CD4-positive, alpha-beta T cell treated with Interleukin-4 for 1 hour (primary cell): ENCODE measurements around the gene B3GLCT.
"Not testable (repeated sequence)": the region's sequence is repeated elsewhere in the genome, so short reads cannot be mapped to it uniquely, and the experiment has no call there.

Source experiments
- DNase-seq, 2 donors: peaks; one replicate each; pipeline ENCODE4 v3.0.0-alpha.2; 2020 to 2022

B3GLCT gene

GRCh38 chr13:31286930-31287329 is 87.2 kb downstream of the B3GLCT start:
- DNase-seq: no peak

GRCh38 chr13:31301119-31301518 is 101.3 kb downstream of the B3GLCT start:
- no peak for DNase-seq

DNA sequence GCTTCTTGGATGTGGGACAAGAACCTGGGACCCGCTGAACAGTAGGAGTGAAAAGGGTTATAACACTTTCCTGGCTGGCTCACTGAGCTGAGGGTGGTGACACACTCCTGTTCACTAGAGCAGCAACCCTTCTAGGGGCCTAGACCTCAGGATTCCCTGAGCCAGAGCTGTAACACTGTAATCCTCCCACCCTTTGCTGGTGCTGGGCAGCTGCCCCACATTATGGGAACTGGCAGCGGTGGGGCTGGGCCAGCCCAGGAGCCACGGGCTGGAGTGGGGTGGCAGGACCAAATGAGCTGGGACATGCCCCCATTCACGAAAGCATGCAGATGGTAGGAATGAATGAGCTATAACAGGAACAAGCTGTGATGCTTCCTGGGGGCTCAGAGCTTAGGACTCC is 110.6 kb downstream of the B3GLCT start:
- DNase-seq: no peak

DNA sequence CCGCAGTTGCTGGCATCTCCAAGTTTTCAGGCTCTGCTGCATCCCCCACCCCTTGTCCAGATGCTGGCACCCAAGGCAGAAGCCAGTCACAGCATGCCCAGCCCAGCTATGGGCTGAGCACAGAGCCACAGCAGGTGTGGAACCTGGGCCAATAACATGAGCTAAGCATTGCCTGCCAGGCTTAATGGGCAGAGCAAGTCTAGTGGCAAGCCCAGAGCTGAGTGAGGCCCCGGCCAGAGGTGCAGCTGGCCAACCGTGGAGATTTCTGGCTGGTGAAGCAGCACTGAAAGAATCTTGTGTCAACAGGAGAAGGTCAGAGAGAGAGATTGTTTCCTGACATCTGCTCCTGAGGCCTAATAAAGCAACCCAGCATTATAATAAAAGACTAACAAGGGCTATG is 111.0 kb downstream of the B3GLCT start:
- no peak for DNase-seq

DNA sequence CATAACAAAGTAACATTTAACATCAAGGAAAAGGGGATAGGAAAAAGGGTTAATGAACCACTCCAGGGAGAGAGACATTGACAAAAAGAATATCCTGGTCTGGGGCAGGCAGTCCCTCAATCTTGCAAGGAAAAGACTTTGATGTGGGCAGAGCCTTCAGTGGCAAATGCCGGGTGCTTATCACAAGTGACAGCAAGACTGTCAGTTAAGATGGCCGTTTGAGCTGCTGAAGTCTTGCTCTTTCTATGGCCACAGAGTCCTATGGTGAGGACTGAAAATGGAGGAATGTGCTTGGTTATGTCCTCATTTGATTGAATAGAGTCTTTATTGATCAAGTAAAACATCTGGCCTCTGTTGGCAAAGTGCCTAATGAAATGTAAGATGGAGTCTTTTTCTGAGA is 112.1 kb downstream of the B3GLCT start:
- DNase-seq: no peak

DNA sequence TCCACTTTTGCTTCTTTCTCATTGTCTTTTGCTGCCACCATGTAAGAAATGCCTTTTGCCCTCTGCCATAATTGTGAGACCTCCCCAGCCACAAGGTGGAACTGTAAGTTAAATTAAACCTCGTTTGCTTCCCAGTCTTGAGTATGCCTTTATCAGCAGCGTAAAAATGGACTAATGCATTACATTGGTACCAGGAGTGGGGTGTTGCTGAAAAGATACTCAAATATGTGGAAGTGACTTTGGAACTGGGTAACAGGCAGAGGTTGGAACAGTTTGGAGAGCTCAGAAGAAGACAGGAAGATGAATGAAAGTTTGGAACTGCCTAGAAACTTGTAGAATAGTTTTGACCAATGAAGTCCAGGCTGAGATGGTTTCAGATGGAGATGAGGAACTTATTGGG is 115.2 kb downstream of the B3GLCT start:
- DNase-seq: no peak

DNA sequence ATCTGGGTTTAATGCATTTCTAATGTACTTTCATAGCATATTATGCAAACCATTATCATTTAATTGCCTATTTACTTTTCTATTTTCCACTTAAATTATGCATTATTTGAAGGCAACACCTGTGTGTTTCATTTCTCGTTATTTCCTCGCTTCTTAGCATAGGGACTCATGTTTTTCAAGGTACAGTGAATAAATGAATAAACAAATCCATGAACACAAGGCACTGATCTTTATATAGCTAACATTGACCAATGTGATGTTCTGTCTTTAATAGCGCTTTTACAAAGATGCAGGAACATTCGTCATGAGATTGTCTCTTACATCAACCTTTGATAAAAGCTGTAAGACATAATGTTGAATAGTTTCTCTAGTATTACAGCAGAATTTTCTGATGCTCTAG is 121.2 kb downstream of the B3GLCT start:
- DNase-seq: no peak

GRCh38 chr13:31321457-31321856 is 121.7 kb downstream of the B3GLCT start:
- DNase-seq: no peak

- no peak for DNase-seq
Measured at GRCh38 chr13:31322026-31322425, 122.3 kb downstream of the B3GLCT start.

DNA sequence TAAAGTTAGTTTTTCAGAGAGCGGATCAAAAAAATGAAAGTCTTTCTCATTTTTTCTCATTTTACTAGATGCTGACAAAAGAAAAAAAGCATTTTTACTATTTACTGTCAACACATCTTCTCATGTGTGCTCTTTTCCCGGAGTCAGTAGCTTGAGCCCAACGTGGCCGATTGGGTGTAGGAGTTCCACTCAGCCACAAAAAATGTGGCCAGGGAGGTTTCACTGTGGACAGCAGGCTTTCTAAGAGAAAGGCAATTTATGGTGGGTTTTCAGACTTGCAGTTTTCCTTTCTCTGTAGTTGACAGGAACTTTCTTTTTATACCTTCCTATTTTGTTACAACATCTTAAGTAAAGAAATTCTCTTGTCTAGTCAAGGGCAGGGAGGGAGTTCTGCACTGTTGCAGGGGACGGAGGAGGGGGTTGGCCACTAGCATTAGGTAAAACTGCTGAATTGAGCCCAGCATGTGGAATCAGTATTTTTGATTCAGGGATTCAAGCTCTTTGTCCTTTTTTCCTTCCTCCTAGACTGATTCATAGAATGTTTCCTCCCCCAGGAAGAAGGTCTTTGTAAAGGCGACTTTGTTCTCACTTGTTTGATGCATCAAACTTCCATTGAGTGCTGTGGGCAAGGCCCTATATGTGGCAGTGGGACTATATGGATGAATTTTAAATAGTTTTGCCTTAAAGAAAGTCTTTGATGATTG is 123.1 kb downstream of the B3GLCT start:
- no peak for DNase-seq

DNA sequence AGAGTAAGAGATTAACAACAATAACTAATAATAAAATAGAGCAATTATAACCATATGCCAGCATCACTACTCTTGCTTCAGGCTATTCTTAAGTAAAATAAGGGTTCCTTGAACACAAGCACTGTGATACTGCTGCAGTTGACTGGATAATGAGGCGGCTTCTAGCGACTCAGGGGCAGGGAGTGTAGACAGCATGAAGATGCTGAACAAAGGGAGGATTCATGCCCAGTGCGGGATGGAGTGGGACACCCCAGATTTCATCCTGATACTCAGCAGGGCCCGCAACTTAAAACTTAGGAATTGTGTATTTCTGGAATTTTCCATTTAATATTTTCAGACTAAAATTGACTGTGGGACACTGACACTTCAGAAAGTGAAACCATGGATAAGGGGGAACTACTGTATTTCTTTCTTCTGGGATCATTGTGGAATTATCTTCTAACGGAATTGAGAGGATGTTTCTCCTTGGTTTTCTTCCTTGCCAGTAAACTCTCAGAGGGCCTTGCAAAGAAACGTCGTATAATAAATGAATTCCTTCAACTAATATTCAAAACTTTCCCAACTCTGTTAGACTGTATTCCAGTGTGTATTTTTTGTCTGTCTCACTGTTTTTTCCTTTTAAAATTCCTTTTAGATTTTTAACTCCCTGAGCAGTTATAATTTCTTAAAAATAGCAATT is 127.5 kb downstream of the B3GLCT start:
- no peak for DNase-seq

DNA sequence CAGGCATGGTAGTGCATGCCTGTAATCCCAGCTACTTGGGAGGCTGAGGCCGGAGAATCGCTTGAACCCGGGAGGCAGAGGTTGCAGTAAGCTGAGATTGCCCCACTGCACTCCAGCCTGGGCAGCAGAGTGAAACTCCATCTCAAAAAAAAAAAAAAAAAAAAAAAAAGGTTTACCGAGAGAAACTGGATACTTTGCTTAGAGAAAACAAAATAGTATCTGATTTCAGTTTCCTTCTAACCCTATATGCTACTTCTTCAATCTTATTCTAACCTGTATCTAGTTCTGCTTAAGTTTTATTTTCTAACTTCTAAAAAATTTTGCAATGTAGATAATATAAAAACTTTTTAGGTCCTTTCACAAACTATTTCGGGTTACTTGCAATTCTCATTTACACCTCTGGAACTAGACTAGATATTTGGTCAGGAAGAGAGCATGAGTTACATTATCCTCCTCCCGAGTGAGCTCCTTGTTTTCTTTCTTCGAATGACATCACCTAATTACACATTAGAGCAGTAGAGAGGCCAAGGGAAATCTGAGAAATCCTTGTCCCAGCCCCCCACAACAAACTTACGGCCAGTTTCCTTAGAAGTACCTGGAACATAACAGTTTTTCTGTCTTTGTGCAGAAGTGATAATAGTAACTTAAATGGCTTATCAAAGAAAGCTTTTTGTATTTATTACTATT is 128.9 kb downstream of the B3GLCT start:
- DNase-seq: no peak

DNA sequence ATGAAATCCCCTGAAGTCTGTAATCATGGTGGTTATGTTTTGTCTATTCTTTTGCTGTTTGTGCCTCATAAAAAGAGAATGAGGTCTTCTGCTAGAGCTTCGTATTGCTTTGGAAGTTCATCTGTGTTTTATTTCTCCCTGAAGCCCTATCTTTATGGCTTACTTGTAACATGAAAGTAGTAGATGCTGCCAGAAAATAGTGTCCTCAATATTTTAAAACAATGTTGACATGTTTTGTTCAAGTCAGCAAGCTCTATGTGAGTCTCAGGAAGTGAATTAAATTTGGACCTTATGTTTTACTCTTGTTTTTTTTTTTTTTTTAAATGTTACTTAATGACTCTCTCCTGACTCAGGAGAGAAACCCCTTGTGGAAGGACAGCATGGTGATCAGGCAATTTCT is 130.5 kb downstream of the B3GLCT start:
- DNase-seq: no peak

DNA sequence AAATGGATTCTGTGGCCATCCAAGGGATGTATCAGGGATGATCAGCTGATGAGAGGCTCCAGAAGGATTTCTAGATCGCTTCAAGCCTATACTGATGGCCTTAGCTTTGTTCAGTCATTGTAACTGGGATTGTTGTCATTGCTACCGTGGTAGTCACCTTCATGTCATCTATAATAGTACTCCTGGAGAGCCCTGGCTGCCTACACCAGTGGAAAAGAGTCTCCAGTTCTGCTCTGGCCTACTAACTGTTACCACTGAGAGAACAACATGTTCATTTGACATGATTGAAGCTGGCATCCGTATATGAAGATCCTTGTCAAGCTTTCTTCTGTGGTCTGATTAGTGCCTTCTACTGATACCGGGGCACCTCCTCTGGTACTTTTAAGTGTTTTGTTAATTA is 131.3 kb downstream of the B3GLCT start:
- DNase-seq: no peak

DNA sequence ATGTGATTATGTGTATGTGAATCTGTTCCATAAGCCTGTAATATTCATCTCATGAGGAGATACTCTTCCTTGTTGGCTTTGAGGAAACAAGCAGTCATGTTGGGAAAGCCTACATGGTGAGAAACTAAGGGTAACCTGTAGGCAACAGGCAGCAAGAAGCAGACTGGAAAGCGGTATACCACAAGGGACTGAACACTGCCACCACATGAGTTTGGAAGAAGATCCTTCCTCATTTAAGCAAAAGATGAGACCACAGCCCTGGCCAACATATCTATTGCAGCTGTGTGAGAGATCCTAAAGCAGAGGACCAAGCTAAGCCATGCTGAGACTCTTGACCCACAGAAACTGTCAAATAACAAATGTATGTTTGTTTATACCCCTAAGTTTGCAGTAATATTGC is 134.8 kb downstream of the B3GLCT start:
- DNase-seq: no peak

DNA sequence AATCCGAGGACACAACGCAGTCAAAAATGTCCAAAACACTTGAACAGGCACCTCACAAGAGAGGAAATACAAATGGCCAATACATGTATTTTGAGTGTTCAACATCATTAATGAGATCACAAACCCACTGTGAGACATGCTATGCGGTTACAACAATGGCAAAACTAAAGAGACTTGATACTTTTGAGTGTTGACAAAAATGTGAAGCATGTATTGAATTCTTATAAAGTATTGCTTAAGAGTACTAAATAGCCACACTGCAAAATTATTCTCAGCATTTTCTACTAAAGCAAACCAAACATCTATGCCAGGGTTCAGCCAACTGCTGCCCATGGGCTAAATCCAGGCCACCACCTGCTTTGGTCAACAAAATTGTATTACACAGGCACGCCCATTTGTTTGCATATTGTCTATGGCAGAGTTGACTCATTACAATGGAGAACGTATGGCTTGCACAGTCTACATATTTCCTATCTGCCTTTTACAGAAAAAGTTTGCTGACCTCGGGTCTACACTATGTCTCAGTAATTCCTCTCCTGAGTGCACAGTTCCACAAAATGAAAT is 135.3 kb downstream of the B3GLCT start:
- no peak for DNase-seq

- not testable (repeated sequence) for DNase-seq
Measured at GRCh38 chr13:31339616-31340015, 139.8 kb downstream of the B3GLCT start.

GRCh38 chr13:31340848-31341247 is 141.1 kb downstream of the B3GLCT start:
- DNase-seq: not testable (repeated sequence)

DNA sequence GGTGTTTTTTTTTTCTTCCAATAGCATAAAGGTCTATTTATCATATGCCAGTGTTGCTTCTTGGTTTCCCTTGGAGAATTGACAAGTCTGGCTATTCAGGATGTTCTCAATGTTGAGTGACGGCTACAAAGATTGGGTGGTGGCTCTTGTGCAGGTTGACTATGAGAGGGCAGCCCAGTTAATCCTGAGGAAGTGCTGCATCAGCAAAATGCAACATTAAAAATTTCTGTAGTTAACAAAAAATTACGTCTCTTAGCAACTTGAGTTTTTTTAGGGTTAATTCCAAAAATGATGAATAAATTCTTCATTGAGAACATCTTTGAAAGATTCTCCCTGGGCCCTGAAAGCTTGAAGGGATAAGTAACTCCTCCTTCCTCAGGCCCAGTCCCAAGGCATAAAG is 147.1 kb downstream of the B3GLCT start:
- DNase-seq: no peak

DNA sequence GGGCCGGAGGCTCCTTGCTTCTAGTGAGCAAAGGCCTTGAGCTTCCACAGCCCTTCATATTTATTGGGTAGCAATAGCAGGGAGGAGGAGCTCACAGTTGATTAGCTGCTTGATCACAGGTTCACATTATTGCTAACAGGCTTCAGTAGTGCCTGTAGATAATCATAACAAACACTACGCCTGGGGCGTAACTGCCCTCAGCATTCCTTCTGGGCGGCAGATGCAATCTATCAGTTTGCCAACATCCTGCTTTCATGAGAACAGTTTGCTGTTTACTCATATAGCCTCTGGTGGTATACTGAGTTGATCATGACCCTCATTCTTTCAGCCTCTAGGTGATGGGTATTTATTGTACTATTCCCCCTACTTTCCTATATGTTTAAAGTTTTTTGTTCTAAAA is 149.4 kb downstream of the B3GLCT start:
- no peak for DNase-seq

DNA sequence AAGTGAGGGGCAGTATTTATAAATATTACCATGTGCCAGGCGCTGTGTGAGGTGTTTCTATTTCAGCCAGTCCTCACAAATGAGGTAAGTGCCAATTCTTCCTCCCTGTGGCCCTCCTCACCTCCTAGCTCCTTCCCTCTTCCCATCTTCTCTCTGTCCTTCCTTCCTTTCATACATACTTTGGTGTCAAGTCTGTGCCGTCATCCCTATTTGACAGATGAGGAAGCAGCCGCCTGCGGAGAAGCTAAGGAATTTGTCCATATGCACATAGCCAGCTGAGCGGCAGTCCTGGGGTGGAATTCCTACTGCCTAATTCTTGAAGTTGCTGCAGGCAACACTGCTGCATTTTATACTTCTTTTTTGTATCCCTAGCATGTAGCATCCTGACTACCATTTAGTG is 150.8 kb downstream of the B3GLCT start:
- no peak for DNase-seq

DNA sequence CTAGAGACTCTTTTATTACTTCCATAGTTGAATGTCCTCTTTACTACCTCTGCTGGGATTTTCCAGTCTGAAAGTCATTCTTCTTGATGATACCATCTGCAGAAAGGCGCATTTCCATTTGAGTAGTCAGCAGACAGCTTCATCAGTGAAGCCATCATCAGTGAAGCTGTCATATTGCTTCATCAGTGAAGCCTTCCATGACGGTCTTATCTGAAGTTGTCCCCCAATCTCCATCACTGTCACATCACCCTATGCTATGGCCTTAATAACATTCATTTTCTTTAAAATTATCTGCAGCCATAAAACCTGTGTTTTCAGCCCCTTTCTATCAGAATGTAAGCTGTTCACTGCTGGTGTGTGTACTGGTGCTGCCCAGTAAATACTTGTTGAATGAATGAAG is 151.6 kb downstream of the B3GLCT start:
- no peak for DNase-seq

DNA sequence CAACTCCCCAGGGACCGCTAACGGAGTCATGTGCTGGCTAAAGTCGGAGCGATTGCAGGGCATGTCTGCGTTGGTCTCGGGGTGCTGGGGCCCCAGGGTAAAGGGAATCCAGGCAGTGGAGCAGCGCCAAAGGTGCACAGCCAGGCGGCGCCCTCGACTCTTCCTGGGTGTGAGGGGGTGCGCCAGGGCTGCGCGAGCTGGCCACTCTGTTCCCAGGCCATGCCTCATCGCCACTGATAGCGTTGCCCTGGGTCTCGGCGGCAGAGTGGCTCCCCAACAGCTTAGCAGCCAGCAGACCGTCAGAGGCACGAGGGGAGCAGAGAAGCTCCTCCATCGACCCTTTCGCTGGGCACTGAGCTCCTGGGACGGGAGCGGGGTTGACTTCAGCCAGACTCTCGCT is 152.7 kb downstream of the B3GLCT start:
- DNase-seq: no peak

DNA sequence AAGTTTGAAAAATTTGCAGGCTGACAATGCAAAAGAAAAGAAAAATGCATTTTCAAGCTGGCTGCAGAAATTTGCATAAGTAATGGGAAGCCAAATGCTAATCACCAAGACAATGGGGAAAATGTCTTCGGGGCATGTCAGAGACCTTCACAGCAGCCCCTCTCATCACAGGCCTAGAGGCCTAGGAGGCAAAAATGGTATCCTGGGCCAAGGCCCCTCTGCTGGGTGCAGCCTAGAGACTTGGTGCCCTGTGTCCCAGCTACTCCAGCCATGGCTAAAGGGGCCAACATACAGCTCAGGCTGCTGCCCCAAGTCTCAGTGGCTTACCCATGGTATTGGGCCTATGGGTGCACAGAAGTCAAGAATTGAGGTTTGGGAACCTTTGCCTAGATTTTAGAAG is 155.2 kb downstream of the B3GLCT start:
- no peak for DNase-seq
